Neuronal stem cell (in vitro differentiated cells): ENCODE data around the gene CD248.

ENCODE experiments used
- DNase-seq: peaks from one replicate; pipeline ENCODE4 v3.0.0-alpha.2; 2013; ENCODE audit warnings: low spot score
- H2AFZ ChIP-seq: one replicate; pipeline ENCODE4 v1.6.1; 2013; ENCODE audit warnings: mild to moderate bottlenecking, low read length, inconsistent platforms
- H2AK5ac ChIP-seq: 2 replicates; pipeline ENCODE4 v1.6.1; 2013; ENCODE audit warnings: low read depth, mild to moderate bottlenecking, inconsistent platforms, low read length, moderate library complexity, mixed read lengths
- H2BK120ac ChIP-seq: 2 replicates; pipeline ENCODE4 v1.6.1; 2013; ENCODE audit warnings: low read depth, mild to moderate bottlenecking, inconsistent platforms, low read length, moderate library complexity, mixed read lengths
- H2BK12ac ChIP-seq: one replicate; pipeline ENCODE4 v1.6.1; 2013; ENCODE audit warnings: low read length, inconsistent platforms
- H2BK15ac ChIP-seq: 2 replicates; pipeline ENCODE4 v1.6.1; 2013; ENCODE audit warnings: mild to moderate bottlenecking, low read length, inconsistent platforms, mixed read lengths
- H2BK5ac ChIP-seq: one replicate; pipeline ENCODE4 v1.6.1; 2013; ENCODE audit warnings: inconsistent platforms, mild to moderate bottlenecking, low read length, moderate library complexity
- H3K14ac ChIP-seq: one replicate; pipeline ENCODE4 v1.6.1; 2013; ENCODE audit warnings: low read length, inconsistent platforms
- H3K18ac ChIP-seq: 2 replicates; pipeline ENCODE4 v1.6.1; 2013; ENCODE audit warnings: low read length, inconsistent platforms
- H3K23ac ChIP-seq: 2 replicates; pipeline ENCODE4 v1.6.1; 2013; ENCODE audit warnings: low read depth, mild to moderate bottlenecking, mixed read lengths, low read length, inconsistent platforms; ENCODE audit not compliant: poor library complexity
- H3K27ac ChIP-seq: replicated peaks from 3 replicates; pipeline ENCODE4 v1.5.1; 2013; ENCODE audit warnings: low read length, inconsistent platforms
- H3K27me3 ChIP-seq, 3 experiments: 2 replicates each; pipeline ENCODE4 v1.6.1; 2013; ENCODE audit warnings: low read length in 3 of 3, mild to moderate bottlenecking in 2 of 3, inconsistent platforms in 1 of 3, low read depth in 1 of 3, mixed read lengths in 1 of 3, moderate library complexity in 1 of 3; ENCODE audit not compliant: control insufficient read depth in 3 of 3, insufficient read depth in 3 of 3
- H3K36me3 ChIP-seq, 2 donors: replicated peaks in 1 of 2; 2 replicates each; pipeline ENCODE4 v1.6.1; 2013; ENCODE audit warnings: low read length in 2 of 2; ENCODE audit not compliant: control insufficient read depth in 2 of 2, insufficient read depth in 2 of 2
- H3K4ac ChIP-seq: 2 replicates; pipeline ENCODE4 v1.6.1; 2013; ENCODE audit warnings: inconsistent platforms, mild to moderate bottlenecking, low read length, moderate library complexity
- H3K4me1 ChIP-seq, 2 donors: 1 replicate in 1 of 2; 2 replicates in 1 of 2; pipeline ENCODE4 v1.6.1; 2013; ENCODE audit warnings: low read length in 2 of 2, low read depth in 1 of 2; ENCODE audit not compliant: control insufficient read depth in 2 of 2, insufficient read depth in 1 of 2
- H3K4me2 ChIP-seq: one replicate; pipeline ENCODE4 v1.6.1; 2013; ENCODE audit warnings: mild to moderate bottlenecking, low read length, inconsistent platforms; ENCODE audit not compliant: insufficient read depth, poor library complexity, severe bottlenecking
- H3K4me3 ChIP-seq, 2 donors: 2 replicates each; pipeline ENCODE4 v1.5.1; 2013; ENCODE audit warnings: low read length in 2 of 2, mild to moderate bottlenecking in 2 of 2, inconsistent platforms in 1 of 2, moderate library complexity in 1 of 2
- H3K79me1 ChIP-seq: one replicate; pipeline ENCODE4 v1.6.1; 2013; ENCODE audit warnings: low read depth, mild to moderate bottlenecking, inconsistent platforms, low read length, moderate library complexity
- H3K9ac ChIP-seq: one replicate; pipeline ENCODE4 v1.6.1; 2013; ENCODE audit warnings: mild to moderate bottlenecking, low read depth, low read length, inconsistent platforms; ENCODE audit not compliant: poor library complexity
- H3K9me3 ChIP-seq, 2 donors: replicated peaks in 1 of 2; 2 replicates each; pipeline versions ENCODE3 to v1.6.1; 2013; ENCODE audit warnings: low read length in 2 of 2, mild to moderate bottlenecking in 2 of 2, inconsistent platforms in 1 of 2, low read depth in 1 of 2, mixed read lengths in 1 of 2, moderate library complexity in 1 of 2; ENCODE audit not compliant: control insufficient read depth in 2 of 2, insufficient read depth in 1 of 2
- H4K8ac ChIP-seq: one replicate; pipeline ENCODE4 v1.6.1; 2013; ENCODE audit warnings: low read depth, mild to moderate bottlenecking, inconsistent platforms, low read length, moderate library complexity
- H4K91ac ChIP-seq: one replicate; pipeline ENCODE4 v1.6.1; 2013; ENCODE audit warnings: low read length, low read depth, mild to moderate bottlenecking, inconsistent platforms; ENCODE audit not compliant: poor library complexity
- WGBS, 2 donors: extraction: QIAGEN DNeasy Blood & Tissue Kit; methylation state at CpG; one replicate each; pipeline ENCODE4 v1.1.7; 2013; ENCODE audit warnings: missing lambda C conversion rate in 2 of 2, mixed read lengths in 1 of 2; ENCODE audit not compliant: insufficient read length in 2 of 2, insufficient replicate concordance in 1 of 2; ENCODE audit errors: extremely low coverage in 2 of 2; 5-methylcytosine and 5-hydroxymethylcytosine counted together

CD248 gene

DNA sequence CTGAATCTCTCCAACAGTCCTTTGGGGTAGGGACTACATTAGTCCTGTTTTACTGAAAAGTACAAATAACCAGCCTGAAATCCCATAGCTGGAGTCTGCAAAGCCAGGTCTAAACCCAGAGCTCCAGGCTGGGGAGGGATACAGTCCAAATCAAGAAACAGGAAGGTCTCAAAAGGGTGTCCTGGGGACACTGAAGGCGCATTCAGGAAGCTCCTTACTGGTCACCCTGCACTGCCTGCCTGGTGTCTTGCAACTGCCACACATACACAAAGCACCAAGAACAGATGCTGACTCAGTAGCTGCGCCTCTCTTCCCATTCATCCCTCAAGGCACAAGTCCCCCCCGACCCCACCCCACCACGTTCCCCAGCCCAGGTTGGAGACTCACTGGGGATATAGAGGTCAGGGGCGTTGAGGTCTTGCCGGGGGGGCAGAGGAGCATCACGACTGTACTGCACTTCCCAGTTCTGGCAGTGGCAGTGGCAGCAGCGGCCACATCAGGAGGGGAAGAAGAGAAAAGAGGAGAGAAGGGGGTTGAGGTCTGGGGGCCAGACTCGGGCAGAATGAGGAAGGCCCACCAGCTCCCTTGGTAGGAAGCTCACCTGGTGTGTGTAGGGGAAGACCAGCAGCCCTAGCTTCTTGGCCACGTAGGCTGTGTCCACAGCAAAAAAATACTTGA, 29.5 kb downstream of the CD248 start:
- no CpG with 5 or more reads among the region's 10 CpGs for WGBS, 2 donors
- H3K27ac ChIP-seq, result no peak overlapping the region
- no peak overlapping the region for H3K23ac ChIP-seq
- H2AFZ ChIP-seq, result no peak overlapping the region
- H3K36me3 ChIP-seq, result peaks cover 19 to 44% of the 10 kb centered on the region in 2 donors
- no peak overlapping the region for H2AK5ac ChIP-seq
- peak overlapping the region in 1 of 2 donors; percentile 63 for H3K4me3 ChIP-seq
- no peak overlapping the region for H2BK12ac ChIP-seq
- H3K9ac ChIP-seq, result no peak overlapping the region
- H3K79me1 ChIP-seq, result peaks cover 6% of the 10 kb centered on the region
- no peak overlapping the region for H2BK120ac ChIP-seq
- no peak overlapping the region for H3K4ac ChIP-seq
- H3K4me2 ChIP-seq, result no peak overlapping the region
- H2BK5ac ChIP-seq, result no peak overlapping the region
- DNase-seq, result no peak
- H2BK15ac ChIP-seq, result no peak overlapping the region
- no peak overlapping the region for H3K18ac ChIP-seq
- H3K14ac ChIP-seq, result no peak overlapping the region
- H4K8ac ChIP-seq, result no peak overlapping the region
- H3K9me3 ChIP-seq, result peaks cover 0 to 4% of the 10 kb centered on the region in 2 donors
- no peak overlapping the region for H4K91ac ChIP-seq
- H3K4me1 ChIP-seq, result peaks cover 17 to 18% of the 10 kb centered on the region in 2 donors
- H3K27me3 ChIP-seq, result peaks cover 11 to 23% (median 23%) of the 10 kb centered on the region in 3 experiments

DNA sequence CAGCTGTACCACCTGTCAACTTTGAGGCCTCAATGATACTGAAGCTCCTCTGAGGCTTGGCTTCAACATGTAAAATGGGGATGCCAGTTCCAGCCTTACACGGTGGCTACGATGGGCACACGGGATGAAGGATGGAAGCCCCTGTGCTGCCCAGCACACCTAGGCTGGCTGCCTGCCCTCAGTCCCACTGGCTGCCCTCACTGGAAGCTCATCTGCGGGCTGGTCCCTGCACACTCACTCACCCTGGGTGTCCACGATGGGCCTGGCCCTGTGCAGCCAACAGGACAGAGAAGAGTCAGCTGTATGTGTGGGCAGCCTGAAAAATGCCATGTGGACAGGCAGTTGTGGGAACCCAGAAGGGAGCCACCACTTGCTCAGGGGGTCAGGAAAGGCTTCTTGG, 30.1 kb downstream of the CD248 start:
- H4K8ac ChIP-seq, result no peak overlapping the region
- H2BK5ac ChIP-seq, result no peak overlapping the region
- H3K9ac ChIP-seq, result peak overlapping the region; percentile 82
- H3K18ac ChIP-seq, result no peak overlapping the region
- DNase-seq, result no peak
- no peak overlapping the region for H3K27ac ChIP-seq
- H2AFZ ChIP-seq, result no peak overlapping the region
- peak overlapping the region in 1 of 2 donors; percentile 46 for H3K4me3 ChIP-seq
- H2BK12ac ChIP-seq, result no peak overlapping the region
- H3K4me1 ChIP-seq, result peaks cover 20 to 22% of the 10 kb centered on the region in 2 donors
- H3K36me3 ChIP-seq, result peaks cover 19 to 48% of the 10 kb centered on the region in 2 donors
- H3K23ac ChIP-seq, result no peak overlapping the region
- H2BK15ac ChIP-seq, result no peak overlapping the region
- no peak overlapping the region for H3K4me2 ChIP-seq
- peaks cover 6 to 17% (median 16%) of the 10 kb centered on the region in 3 experiments for H3K27me3 ChIP-seq
- H3K14ac ChIP-seq, result no peak overlapping the region
- H3K9me3 ChIP-seq, result peaks cover 0 to 4% of the 10 kb centered on the region in 2 donors
- no peak overlapping the region for H2BK120ac ChIP-seq
- no peak overlapping the region for H4K91ac ChIP-seq
- H2AK5ac ChIP-seq, result no peak overlapping the region
- no peak overlapping the region for H3K4ac ChIP-seq
- no CpG with 5 or more reads among the region's 5 CpGs for WGBS, 2 donors
- peaks cover 4% of the 10 kb centered on the region for H3K79me1 ChIP-seq

DNA sequence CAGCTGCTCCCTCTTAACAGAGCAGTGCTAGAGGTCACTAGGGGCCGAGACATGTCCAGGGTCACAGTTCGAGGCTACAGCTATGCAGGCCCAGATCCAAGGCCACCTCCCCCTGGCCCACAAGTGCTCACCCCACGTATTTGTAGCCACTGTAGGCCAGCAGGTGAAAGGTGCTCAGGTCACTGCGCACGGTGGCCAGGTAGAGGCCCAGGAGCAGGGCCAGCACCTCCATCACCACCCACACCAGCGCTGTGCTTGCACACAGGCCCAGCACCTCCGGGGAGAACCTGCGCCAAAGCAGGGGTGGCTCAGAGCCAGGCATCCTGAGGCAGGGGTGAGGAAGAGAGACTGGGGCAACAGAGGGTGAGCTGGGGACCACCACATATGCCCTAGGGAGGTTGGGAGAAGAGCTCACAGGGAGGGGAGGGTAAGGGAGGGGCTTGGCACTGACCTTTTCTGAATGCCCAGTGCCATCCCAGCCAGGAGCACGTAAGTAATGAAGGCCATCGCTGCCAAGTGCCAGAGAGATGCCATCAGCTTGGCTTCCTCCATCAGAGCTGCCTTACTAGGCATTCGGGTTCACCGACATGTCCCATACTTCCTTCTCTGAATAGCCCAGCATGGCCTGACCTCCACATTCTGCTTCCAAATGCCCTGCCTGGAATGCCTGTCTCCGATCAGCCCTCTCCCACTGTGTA, 31.4 kb downstream of the CD248 start:
- Histone ChIP-seq H3K4me1 (peaks cover 28 to 33% of the 10 kb centered on the region in 2 donors), H4K91ac (no peak overlapping the region), H3K4ac (no peak overlapping the region), H3K4me2 (no peak overlapping the region), H3K18ac (no peak overlapping the region), H3K27me3 (peaks cover 0 to 5% (median 4%) of the 10 kb centered on the region in 3 experiments), H2AFZ (no peak overlapping the region), H2BK15ac (no peak overlapping the region), H3K9me3 (no peaks in the 10 kb centered on the region), H2AK5ac (peak overlapping the region; percentile 47), H4K8ac (no peak overlapping the region), H3K36me3 (peaks cover 21 to 58% of the 10 kb centered on the region in 2 donors), H2BK120ac (no peak overlapping the region), H3K23ac (peak overlapping the region; percentile 74), H2BK5ac (peak overlapping the region; percentile 35), H3K79me1 (peaks cover 4% of the 10 kb centered on the region), H3K27ac (no peak overlapping the region), H3K9ac (no peak overlapping the region), H3K4me3 (no peak overlapping the region), H3K14ac (no peak overlapping the region), H2BK12ac (no peak overlapping the region)
- WGBS, 2 donors, result no CpG with 5 or more reads among the region's 13 CpGs
- no peak for DNase-seq

DNA sequence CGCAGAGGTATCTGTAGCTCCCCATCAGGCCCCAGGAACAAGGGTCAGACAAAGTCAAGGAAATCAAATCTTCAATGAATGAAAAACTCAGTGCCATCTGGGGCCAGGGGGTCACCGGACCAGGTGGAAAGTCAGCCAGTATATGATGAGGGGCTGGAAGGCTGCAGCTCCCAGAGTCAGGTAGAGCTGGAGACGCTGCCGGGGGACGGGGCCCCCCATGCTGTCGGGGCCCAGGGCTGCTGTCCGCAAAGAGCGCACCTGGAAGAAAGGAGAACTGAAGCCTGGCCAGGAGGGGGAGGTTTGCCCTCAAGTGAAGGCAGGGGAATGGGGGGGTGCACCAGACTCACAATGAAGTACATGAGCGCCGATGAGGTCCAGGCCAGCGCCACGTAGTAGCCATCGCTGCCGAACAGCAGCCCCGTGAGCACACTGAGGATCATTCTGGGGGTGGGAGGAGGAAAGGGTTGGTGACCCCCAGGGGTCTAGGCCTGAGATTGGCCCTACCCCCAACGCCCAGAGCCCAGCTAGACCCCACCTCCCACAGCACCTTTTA, 32.2 kb downstream of the CD248 start:
- no CpG with 5 or more reads among the region's 16 CpGs for WGBS, 2 donors
- no peak overlapping the region for H4K91ac ChIP-seq

More for the DNA sequence above, 32.2 kb downstream of the CD248 start:
- H3K9me3 ChIP-seq, result no peaks in the 10 kb centered on the region
- no peak overlapping the region for H4K8ac ChIP-seq
- H3K27me3 ChIP-seq, result no peaks in the 10 kb centered on the region
- H3K4me2 ChIP-seq, result no peak overlapping the region
- no peak for DNase-seq
- no peak overlapping the region for H3K9ac ChIP-seq
- H3K14ac ChIP-seq, result no peak overlapping the region
- H3K79me1 ChIP-seq, result peaks cover 4% of the 10 kb centered on the region
- peaks cover 25 to 36% of the 10 kb centered on the region in 2 donors for H3K4me1 ChIP-seq
- no peak overlapping the region for H3K27ac ChIP-seq
- peaks cover 21 to 58% of the 10 kb centered on the region in 2 donors for H3K36me3 ChIP-seq
- no peak overlapping the region for H2AFZ ChIP-seq
- no peak overlapping the region for H3K23ac ChIP-seq
- no peak overlapping the region for H2BK120ac ChIP-seq
- no peak overlapping the region for H3K4me3 ChIP-seq
- peak overlapping the region; percentile 29 for H2AK5ac ChIP-seq
- H2BK5ac ChIP-seq, result no peak overlapping the region
- H2BK15ac ChIP-seq, result no peak overlapping the region
- H3K18ac ChIP-seq, result no peak overlapping the region
- H3K4ac ChIP-seq, result no peak overlapping the region
- no peak overlapping the region for H2BK12ac ChIP-seq
